Adrenal gland (tissue), 5 donors: ENCODE results near the gene PZP.

Experiments
- CTCF ChIP-seq, 6 experiments: fragments of 450-650 bp in 4 of 6; fragments of 200-600 bp in 2 of 6; sonication (generic) in 1 of 6; IDR thresholded peaks; 1 replicate in 5 of 6; 2 replicates in 1 of 6; pipeline versions ENCODE4 v1.5.1 to v1.8.0; 2016 to 2021; ENCODE audit warnings: antibody characterized with exemption in 6 of 6, mild to moderate bottlenecking in 2 of 6, moderate library complexity in 1 of 6
- POLR2A ChIP-seq, 2 donors: fragments of 450-650 bp; IDR thresholded peaks; one replicate each; pipeline ENCODE4 v1.6.1; 2017; ENCODE audit warnings: antibody characterized with exemption in 2 of 2, mild to moderate bottlenecking in 2 of 2, moderate library complexity in 1 of 2
- donor health status: DM: no; HTN: no; CAD: no.

DNA sequence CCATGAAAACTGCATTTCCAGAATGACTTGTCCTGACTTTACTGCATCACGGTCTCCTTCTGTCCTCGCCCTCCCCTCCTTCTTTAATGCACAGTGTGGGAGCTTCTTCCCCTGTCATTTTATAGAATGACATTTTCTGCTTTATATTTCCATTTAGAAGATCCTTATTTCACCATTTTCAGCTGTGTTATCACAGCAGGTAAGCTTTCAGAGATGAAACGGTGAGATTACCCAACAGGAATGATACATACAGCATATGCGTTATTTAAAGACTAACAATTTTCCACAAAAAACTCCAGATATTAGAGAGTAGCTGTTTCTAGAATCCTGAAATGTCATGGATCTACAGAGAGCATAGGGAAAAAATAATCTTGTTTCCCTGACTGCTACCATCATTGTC is 27.3 kb upstream of the PZP start:
- TF ChIP-seq CTCF (IDR thresholded peaks at IDR 0.05), result no peak
- TF ChIP-seq POLR2A (IDR thresholded peaks at IDR 0.05), result no peak
